Naive thymus-derived CD4-positive, alpha-beta T cell (primary cell): ENCODE results near the gene DIAPH1. TPM values are rescaled to one million over a fixed set of nuclear protein-coding genes. Genes with fewer than 3 reads are reported as not detected.
"Not testable (repeated sequence)": the region's sequence is repeated elsewhere in the genome, so short reads cannot be mapped to it uniquely, and the experiment has no call there.

Experiments used
- ATAC-seq: fragments of 150-1000 bp; cut with Tn5 transposase; 2 replicates; pipeline ENCODE4 v1.10.0; 2021; ENCODE audit warnings: mild to moderate bottlenecking, moderate library complexity
- CTCF ChIA-PET: fragments of 350-600 bp; sonication (Branson Sonifier 250); formaldehyde crosslinking; loops from one replicate; lab custom pipeline; 2021; ENCODE audit warnings: antibody characterized with exemption; lab: Charles Lee
- POLR2A ChIA-PET: fragments of 350-600 bp; sonication (Branson Sonifier 250); formaldehyde crosslinking; loops from one replicate; lab custom pipeline; 2021; ENCODE audit warnings: antibody characterized with exemption, inconsistent platforms; lab: Charles Lee
- DNase-seq, 9 donors: peaks; one replicate each; pipeline versions ENCODE4 v3.0.0 to v3.0.0-alpha.2; 2020 to 2022; ENCODE audit warnings: mixed read lengths in 1 of 9
- H3K27ac ChIP-seq: one replicate; pipeline ENCODE4 v1.7.0; 2013; ENCODE audit warnings: mild to moderate bottlenecking, low read depth, low read length, moderate library complexity
- H3K27me3 ChIP-seq, 2 donors: one replicate each; pipeline ENCODE4 v1.7.0; 2013; ENCODE audit warnings: low read length in 2 of 2, mild to moderate bottlenecking in 2 of 2, moderate library complexity in 2 of 2; ENCODE audit not compliant: control insufficient read depth in 2 of 2, insufficient read depth in 2 of 2
- H3K36me3 ChIP-seq, 3 experiments: 1 replicate in 2 of 3; 2 replicates in 1 of 3; pipeline ENCODE4 v1.7.0; 2013; ENCODE audit warnings: low read length in 3 of 3, mild to moderate bottlenecking in 3 of 3, moderate library complexity in 1 of 3; ENCODE audit not compliant: insufficient read depth in 3 of 3, control insufficient read depth in 2 of 3
- H3K4me1 ChIP-seq, 2 donors: one replicate each; pipeline ENCODE4 v1.7.0; 2013; ENCODE audit warnings: low read length in 2 of 2, mild to moderate bottlenecking in 2 of 2, moderate library complexity in 1 of 2; ENCODE audit not compliant: control insufficient read depth in 2 of 2, insufficient read depth in 2 of 2
- H3K4me3 ChIP-seq: 2 replicates; pipeline ENCODE4 v1.7.0; 2013; ENCODE audit warnings: mild to moderate bottlenecking, low read length
- H3K9me3 ChIP-seq, 3 experiments: 1 replicate in 2 of 3; 2 replicates in 1 of 3; pipeline ENCODE4 v1.7.0; 2013; ENCODE audit warnings: low read length in 3 of 3; ENCODE audit not compliant: control insufficient read depth in 2 of 3
- H3K27ac Mint-ChIP-seq, 9 donors: one replicate each; pipeline ENCODE4 v1.8.0; 2020 to 2022; ENCODE audit warnings: mixed read lengths in 9 of 9, mild to moderate bottlenecking in 8 of 9, moderate library complexity in 5 of 9, inconsistent platforms in 2 of 9
- H3K27me3 Mint-ChIP-seq, 5 donors: one replicate each; pipeline ENCODE4 v1.8.0; 2021 to 2022; ENCODE audit warnings: mixed read lengths in 5 of 5, mild to moderate bottlenecking in 1 of 5
- H3K36me3 Mint-ChIP-seq, 5 donors: one replicate each; pipeline ENCODE4 v1.8.0; 2020 to 2022; ENCODE audit warnings: mixed read lengths in 5 of 5, mild to moderate bottlenecking in 3 of 5, inconsistent platforms in 1 of 5
- H3K4me1 Mint-ChIP-seq, 7 donors: one replicate each; pipeline ENCODE4 v1.8.0; 2020 to 2022; ENCODE audit warnings: mixed read lengths in 7 of 7, mild to moderate bottlenecking in 3 of 7, inconsistent platforms in 1 of 7
- H3K4me3 Mint-ChIP-seq, 10 donors: one replicate each; pipeline ENCODE4 v1.8.0; 2020 to 2022; ENCODE audit warnings: mild to moderate bottlenecking in 10 of 10, mixed read lengths in 10 of 10, moderate library complexity in 6 of 10, inconsistent platforms in 2 of 10
- H3K9me3 Mint-ChIP-seq, 11 donors: one replicate each; pipeline ENCODE4 v1.8.0; 2020 to 2022; ENCODE audit warnings: mixed read lengths in 11 of 11, mild to moderate bottlenecking in 4 of 11, inconsistent platforms in 1 of 11, moderate library complexity in 1 of 11
- intact Hi-C, 2 donors: fragments of 100-400 bp; cut with micrococcal nuclease; formaldehyde crosslinking; loops; one replicate each; pipeline ENCODE4 v1.15.1; 2023
- polyA plus RNA-seq, 2 donors: library from polyadenylated mRNA; unstranded; fragments of 300-500 nt; fragmentation: Illumina TruSeq; gene quantifications; one replicate each; pipeline ENCODE4 v1.2.3, GENCODE V29; 2021
- total RNA-seq, 6 experiments: library from RNA in 5 of 6; stranded (reverse) in 5 of 6; gene quantifications; 1 replicate in 5 of 6; 2 replicates in 1 of 6; pipeline ENCODE4 v1.2.3 and lab custom pipeline; 2021 to 2026

The DIAPH1 gene
- total and polyA plus RNA-seq, 7 experiments from 2014 or later = 89.7 to 278 (median 172) TPM

DNA sequence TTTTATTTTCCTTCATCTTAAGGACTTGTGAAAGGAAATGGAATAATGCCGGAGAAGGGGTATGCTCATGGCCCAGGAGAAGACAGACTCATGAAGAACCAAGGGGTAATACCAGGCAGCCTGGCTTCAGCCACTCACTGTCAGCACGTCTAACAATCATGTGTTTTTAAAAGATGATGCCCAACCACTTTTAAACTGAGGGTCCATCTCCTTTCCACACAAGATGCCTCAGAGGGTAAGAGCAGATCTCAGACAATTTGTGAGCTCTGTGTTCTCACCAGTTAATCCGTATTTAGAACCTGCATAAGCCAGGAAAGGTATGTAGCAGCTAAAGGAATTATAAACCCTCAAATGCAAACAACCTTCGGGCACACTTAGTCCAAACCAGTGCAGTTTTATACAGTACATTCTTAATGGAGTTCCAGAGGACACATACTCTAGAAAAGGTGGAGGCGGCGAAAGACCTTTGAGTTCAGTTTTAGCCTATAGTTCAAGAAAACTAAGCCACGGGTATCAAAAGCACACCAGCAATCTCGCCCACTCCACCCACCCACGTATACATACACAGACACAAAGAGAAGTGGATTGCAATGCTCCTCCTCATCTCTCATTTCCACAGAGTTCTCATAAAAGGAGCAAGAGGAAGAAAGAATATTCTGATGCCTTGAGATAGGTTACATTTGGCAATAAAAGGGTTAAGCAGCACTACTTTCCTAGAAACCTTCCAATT lies 2.6 kb downstream of the DIAPH1 start:
- Mint-ChIP-seq H3K4me3 (peak overlapping the region; percentile 94 to 100 (median 100)), H3K27ac (peak overlapping the region; percentile 78 to 99 (median 94)), H3K27me3 (no peaks in the 10 kb centered on the region), H3K36me3 (peaks cover 9 to 26% (median 9%) of the 10 kb centered on the region in 5 donors), H3K4me1 (peaks cover 53 to 70% (median 61%) of the 10 kb centered on the region in 7 donors), H3K9me3 (no peaks in the 10 kb centered on the region)
- Histone ChIP-seq H3K4me3 (peak overlapping the region; percentile 77), H3K4me1 (peaks cover 29 to 40% of the 10 kb centered on the region in 2 donors), H3K9me3 (no peaks in the 10 kb centered on the region), H3K27ac (peak overlapping the region; percentile 97), H3K36me3 (peaks cover 0 to 9% (median under 1%) of the 10 kb centered on the region in 3 experiments), H3K27me3 (no peaks in the 10 kb centered on the region)
- no peak for DNase-seq
- ATAC-seq = no peak
- intact Hi-C loops = loop anchor here (5.0 to 10.0 kb wide), 9 partner anchors 34 to 1789 kb away; partner anchors contain the start of genes APBB3 (in 2 of the 2), SLC35A4 (in 2 of the 2), ANKHD1 (in 1 of the 2) and NDFIP1 (in 1 of the 2)
- POLR2A ChIA-PET = interaction anchor here (0.7 to 7.5 kb wide), 6 partner anchors 9 to 295 kb away, joined by 3 to 124 read pairs (median 61); partner anchors contain the start of genes HDAC3 and RELL2
- CTCF ChIA-PET = interaction anchor here (1.1 to 8.7 kb wide), 7 partner anchors 9 to 52 kb away, joined by 3 to 222 read pairs (median 7); no protein-coding TSS in a partner anchor

DNA sequence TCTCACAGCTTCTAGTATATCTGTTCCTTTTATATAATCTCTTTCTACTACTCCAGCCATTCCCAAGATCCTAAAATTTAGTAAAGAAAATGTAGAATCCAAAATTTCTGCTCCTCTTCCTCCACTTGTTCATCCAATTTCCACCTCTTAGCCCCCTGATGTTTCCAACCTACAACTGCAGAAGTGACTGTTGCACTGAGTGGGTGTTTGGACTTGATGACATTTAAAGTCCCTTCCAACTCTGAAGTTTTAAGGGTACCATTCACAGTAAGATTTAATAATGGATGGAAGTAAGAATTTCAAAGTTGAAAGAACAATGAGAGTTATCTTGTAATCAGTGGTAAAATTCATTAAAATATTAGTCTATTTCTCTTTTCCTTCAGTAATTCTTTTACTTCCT lies 5.5 kb downstream of the DIAPH1 start:
- Mint-ChIP-seq H3K9me3 (peaks cover 0 to 2% (median 0%) of the 10 kb centered on the region in 11 donors), H3K4me3 (peak overlapping the region; percentile 32 to 98 (median 64)), H3K4me1 (peaks cover 74 to 84% (median 82%) of the 10 kb centered on the region in 7 donors), H3K27me3 (no peaks in the 10 kb centered on the region), H3K36me3 (peaks cover 9 to 35% (median 13%) of the 10 kb centered on the region in 5 donors), H3K27ac (peak overlapping the region; percentile 30 to 87 (median 70))
- H3K36me3 ChIP-seq = peaks cover 0 to 1% (median 0%) of the 10 kb centered on the region in 3 experiments
- intact Hi-C loops = loop anchor here (10.0 kb wide), 3 partner anchors 899 to 1791 kb away; partner anchors contain the start of genes APBB3 (in 2 of the 2), SLC35A4 (in 2 of the 2) and NR3C1 (in 1 of the 2)
- peaks cover 49 to 53% of the 10 kb centered on the region in 2 donors for H3K4me1 ChIP-seq
- peak overlapping the region; percentile 32 for H3K27ac ChIP-seq
- POLR2A ChIA-PET = interaction anchor here (0.8 to 7.5 kb wide), 7 partner anchors 8 to 50 kb away, joined by 3 to 68 read pairs (median 5); partner anchors contain the start of genes FCHSD1, HDAC3 and RELL2
- CTCF ChIA-PET = interaction anchor here (0.7 to 2.9 kb wide), 2 partner anchors 21 to 549 kb away, joined by 3 to 14 read pairs; no protein-coding TSS in a partner anchor
- no peaks in the 10 kb centered on the region for H3K9me3 ChIP-seq
- DNase-seq (no peak), ATAC-seq (no peak)
- H3K4me3 ChIP-seq = no peak overlapping the region
- no peaks in the 10 kb centered on the region for H3K27me3 ChIP-seq

- Histone ChIP-seq H3K36me3 (no peaks in the 10 kb centered on the region), H3K9me3 (no peaks in the 10 kb centered on the region), H3K4me1 (peaks cover 70 to 74% of the 10 kb centered on the region in 2 donors), H3K27me3 (no peaks in the 10 kb centered on the region), H3K4me3 (no peak overlapping the region), H3K27ac (peak overlapping the region; percentile 46)
- intact Hi-C loops = loop anchor here (10.0 kb wide), 3 partner anchors 896 to 1794 kb away; partner anchors contain the start of genes APBB3 (in 2 of the 2), SLC35A4 (in 2 of the 2) and NR3C1 (in 1 of the 2)
- peaks cover 72 to 96% (median 87%) of the 10 kb centered on the region in 7 donors for H3K4me1 Mint-ChIP-seq
- CTCF ChIA-PET = interaction anchor here (0.5 kb wide), 1 partner anchor 17 kb away, joined by 3 read pairs; no protein-coding TSS in a partner anchor
- peaks cover 4 to 38% (median 14%) of the 10 kb centered on the region in 5 donors for H3K36me3 Mint-ChIP-seq
- H3K27ac Mint-ChIP-seq = peak overlapping the region; percentile 21 to 96 (median 90)
- no peaks in the 10 kb centered on the region for H3K27me3 Mint-ChIP-seq
- DNase-seq = no peak
- POLR2A ChIA-PET = no interaction called here
- H3K9me3 Mint-ChIP-seq = peaks cover 0 to 2% (median 0%) of the 10 kb centered on the region in 11 donors
- H3K4me3 Mint-ChIP-seq = peak overlapping the region; percentile 16 to 98 (median 68)
- ATAC-seq = no peak
Observed at GRCh38 chr5:141611289-141611688, 7.5 kb downstream of the DIAPH1 start.

DNA sequence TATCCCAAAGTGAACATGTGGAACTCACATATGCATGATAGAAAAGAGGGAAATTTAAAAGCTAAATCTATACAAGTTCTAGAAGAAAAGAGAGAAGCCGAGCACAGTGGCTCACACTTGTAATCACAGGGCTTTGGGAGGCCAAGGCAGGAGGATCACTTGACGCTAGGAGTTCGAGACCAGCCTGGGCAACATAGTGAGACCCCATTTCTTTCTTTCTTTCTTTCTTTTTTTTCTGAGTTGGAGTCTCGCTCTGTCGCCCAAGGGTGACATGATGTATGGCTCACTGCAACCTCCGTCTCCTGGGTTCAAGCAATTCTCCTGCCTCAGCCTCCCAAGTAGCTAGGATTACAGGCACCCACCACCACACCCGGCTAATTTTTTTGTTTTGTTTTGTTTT lies 8.9 kb downstream of the DIAPH1 start:
- peak overlapping the region; percentile 72 for H3K27ac ChIP-seq
- DNase-seq, H3K36me3 ChIP-seq, H3K27me3 ChIP-seq, H3K9me3 Mint-ChIP-seq, ATAC-seq, H3K4me3 ChIP-seq, H3K27me3 Mint-ChIP-seq, H3K9me3 ChIP-seq: not testable (repeated sequence)
- peaks cover 78 to 84% of the 10 kb centered on the region in 2 donors for H3K4me1 ChIP-seq
- Mint-ChIP-seq H3K36me3 (peaks cover 4 to 38% (median 10%) of the 10 kb centered on the region in 5 donors), H3K4me3 (peak overlapping the region in 9 of 10 donors; percentile 5 to 86 (median 57)), H3K27ac (peak overlapping the region; percentile 76 to 96 (median 92)), H3K4me1 (peaks cover 73 to 97% (median 89%) of the 10 kb centered on the region in 7 donors)
- POLR2A ChIA-PET = interaction anchor here (0.7 to 5.0 kb wide), 3 partner anchors 8 to 18 kb away, joined by 3 to 71 read pairs (median 4); partner anchors contain the start of gene DIAPH1
- intact Hi-C loops = loop anchor here (5.0 to 10.0 kb wide), 5 partner anchors 42 to 1795 kb away; partner anchors contain the start of genes APBB3 (in 2 of the 2), SLC35A4 (in 2 of the 2), FCHSD1 (in 1 of the 2) and NR3C1 (in 1 of the 2)
- CTCF ChIA-PET = interaction anchor here (1.0 to 4.1 kb wide), 2 partner anchors 10 to 18 kb away, joined by 4 to 25 read pairs; no protein-coding TSS in a partner anchor

- Mint-ChIP-seq H3K36me3 (peaks cover 4 to 39% (median 10%) of the 10 kb centered on the region in 5 donors), H3K4me3 (peak overlapping the region in 6 of 10 donors; percentile 35 to 86 (median 76)), H3K27me3 (no peaks in the 10 kb centered on the region), H3K4me1 (peaks cover 75 to 97% (median 89%) of the 10 kb centered on the region in 7 donors), H3K27ac (peak overlapping the region; percentile 84 to 96 (median 89)), H3K9me3 (peaks cover 0 to 2% (median 0%) of the 10 kb centered on the region in 11 donors)
- Histone ChIP-seq H3K9me3 (no peaks in the 10 kb centered on the region), H3K4me1 (peaks cover 79 to 85% of the 10 kb centered on the region in 2 donors), H3K4me3 (peak overlapping the region; percentile 1), H3K27ac (peak overlapping the region; percentile 72), H3K27me3 (no peaks in the 10 kb centered on the region), H3K36me3 (no peaks in the 10 kb centered on the region)
- intact Hi-C loops = loop anchor here (5.0 to 10.0 kb wide), 2 partner anchors 43 to 1396 kb away; partner anchors contain the start of gene FCHSD1 (in 1 of the 2)
- DNase-seq (no peak), ATAC-seq (no peak)
- CTCF ChIA-PET = interaction anchor here (0.7 to 4.2 kb wide), 3 partner anchors 9 to 1747 kb away, joined by 3 to 43 read pairs (median 25); partner anchors contain the start of gene DIAPH1
- POLR2A ChIA-PET = interaction anchor here (0.7 to 5.0 kb wide), 2 partner anchors 9 to 74 kb away, joined by 3 to 71 read pairs; partner anchors contain the start of gene DIAPH1
Observed at GRCh38 chr5:141609044-141609443, 9.8 kb downstream of the DIAPH1 start.
